Liver (tissue), 9 donors: ENCODE measurements around the gene FRMD4A. TPM values are rescaled to one million over a fixed set of nuclear protein-coding genes. Genes with fewer than 3 reads are reported as not detected.

ENCODE experiments used
- DNase-seq: peaks from one replicate; pipeline ENCODE4 v3.0.0-alpha.2; 2017; ENCODE audit warnings: low spot score
- H3K27ac ChIP-seq, 2 donors: one replicate each; pipeline ENCODE4 v1.7.0; 2013; ENCODE audit warnings: inconsistent platforms in 2 of 2, low read length in 2 of 2, control low read depth in 1 of 2, low read depth in 1 of 2, mild to moderate bottlenecking in 1 of 2
- H3K27me3 ChIP-seq, 4 donors: one replicate each; pipeline versions ENCODE4 v1.6.1 to v1.7.0; 2013; ENCODE audit warnings: low read length in 3 of 4, inconsistent platforms in 1 of 4, mild to moderate bottlenecking in 1 of 4, moderate library complexity in 1 of 4; ENCODE audit not compliant: control insufficient read depth in 4 of 4, insufficient read depth in 4 of 4
- H3K36me3 ChIP-seq, 4 donors: one replicate each; pipeline versions ENCODE4 v1.6.1 to v1.7.0; 2013; ENCODE audit warnings: low read length in 3 of 4, mild to moderate bottlenecking in 3 of 4, low read depth in 1 of 4, moderate library complexity in 1 of 4; ENCODE audit not compliant: control insufficient read depth in 4 of 4, insufficient read depth in 3 of 4
- H3K4me1 ChIP-seq, 4 donors: one replicate each; pipeline versions ENCODE4 v1.6.1 to v1.7.0; 2013; ENCODE audit warnings: low read length in 3 of 4, mild to moderate bottlenecking in 3 of 4, moderate library complexity in 1 of 4; ENCODE audit not compliant: control insufficient read depth in 4 of 4, insufficient read depth in 4 of 4
- H3K4me3 ChIP-seq, 3 donors: one replicate each; pipeline versions ENCODE4 v1.6.1 to v1.7.0; 2013; ENCODE audit warnings: low read length in 3 of 3, control low read depth in 1 of 3, low read depth in 1 of 3, mild to moderate bottlenecking in 1 of 3
- H3K9ac ChIP-seq, 2 donors: one replicate each; pipeline ENCODE4 v1.7.0; 2013; ENCODE audit warnings: low read length in 2 of 2, mild to moderate bottlenecking in 2 of 2, moderate library complexity in 2 of 2, control low read depth in 1 of 2, low read depth in 1 of 2
- H3K9me3 ChIP-seq, 4 donors: one replicate each; pipeline versions ENCODE4 v1.6.1 to v1.7.0; 2013; ENCODE audit warnings: low read length in 3 of 4; ENCODE audit not compliant: control insufficient read depth in 4 of 4
- ATF3 ChIP-seq: IDR thresholded peaks from 2 replicates; pipeline ENCODE4 v1.6.1; 2016; ENCODE audit warnings: antibody characterized with exemption
- CTCF ChIP-seq: fragments of 150-350 bp; IDR thresholded peaks from 2 replicates; pipeline ENCODE4 v1.5.1; 2017; ENCODE audit warnings: improper control_type of control experiment, low read depth, low read length; ENCODE audit not compliant: missing input control
- EGR1 ChIP-seq, 2 donors: IDR thresholded peaks; 2 replicates each; pipeline ENCODE4 v1.6.1; 2016 to 2018; ENCODE audit warnings: antibody characterized with exemption in 2 of 2, low read depth in 2 of 2
- FOXA1 ChIP-seq: IDR thresholded peaks from 2 replicates; pipeline ENCODE4 v1.6.1; 2016; ENCODE audit warnings: antibody characterized with exemption
- FOXA2 ChIP-seq: IDR thresholded peaks from 2 replicates; pipeline ENCODE4 v1.6.1; 2016; ENCODE audit warnings: antibody characterized with exemption
- GABPA ChIP-seq, 2 donors: IDR thresholded peaks in 1 of 2; conservative IDR thresholded peaks in 1 of 2; 2 replicates each; pipeline ENCODE4 v1.6.1; 2016; ENCODE audit warnings: antibody characterized with exemption in 2 of 2, mild to moderate bottlenecking in 1 of 2, moderate library complexity in 1 of 2
- HNF4A ChIP-seq, 2 donors: conservative IDR thresholded peaks; 2 replicates each; pipeline ENCODE4 v1.6.1; 2016; ENCODE audit warnings: antibody characterized with exemption in 2 of 2, mild to moderate bottlenecking in 2 of 2
- HNF4G ChIP-seq: IDR thresholded peaks from 2 replicates; pipeline ENCODE4 v1.6.1; 2016; ENCODE audit warnings: antibody characterized with exemption
- JUND ChIP-seq, 2 donors: IDR thresholded peaks; 2 replicates each; pipeline ENCODE4 v1.6.1; 2016; ENCODE audit warnings: antibody characterized with exemption in 2 of 2
- MAX ChIP-seq: IDR thresholded peaks from 2 replicates; pipeline ENCODE4 v1.6.1; 2016; ENCODE audit warnings: antibody characterized with exemption
- NR2F2 ChIP-seq: IDR thresholded peaks from 2 replicates; pipeline ENCODE4 v1.6.1; 2016; ENCODE audit warnings: antibody characterized with exemption
- RAD21 ChIP-seq, 2 donors: IDR thresholded peaks; 2 replicates each; pipeline ENCODE4 v1.6.1; 2016; ENCODE audit warnings: antibody characterized with exemption in 2 of 2, mild to moderate bottlenecking in 2 of 2
- REST ChIP-seq: IDR thresholded peaks from 2 replicates; pipeline ENCODE4 v1.6.1; 2016; ENCODE audit warnings: antibody characterized with exemption, mild to moderate bottlenecking
- RXRA ChIP-seq, 2 donors: IDR thresholded peaks; 2 replicates each; pipeline ENCODE4 v1.6.1; 2017 to 2018; ENCODE audit warnings: antibody characterized with exemption in 2 of 2, mild to moderate bottlenecking in 1 of 2
- SP1 ChIP-seq: IDR thresholded peaks from 2 replicates; pipeline ENCODE4 v1.6.1; 2018; ENCODE audit warnings: antibody characterized with exemption, mild to moderate bottlenecking
- TAF1 ChIP-seq: conservative IDR thresholded peaks from 2 replicates; pipeline ENCODE4 v1.6.1; 2016; ENCODE audit warnings: antibody characterized with exemption, mild to moderate bottlenecking
- YY1 ChIP-seq: IDR thresholded peaks from 2 replicates; pipeline ENCODE4 v1.6.1; 2016; ENCODE audit warnings: antibody characterized with exemption, mild to moderate bottlenecking
- ZBTB33 ChIP-seq: IDR thresholded peaks from 2 replicates; pipeline ENCODE4 v1.6.1; 2016; ENCODE audit warnings: antibody characterized with exemption
- WGBS: extraction: QIAGEN DNeasy Blood & Tissue Kit; methylation state at CpG from one replicate; pipeline ENCODE4 v1.1.7; 2013; 5-methylcytosine and 5-hydroxymethylcytosine counted together
- polyA plus RNA-seq, 2 donors: library from polyadenylated mRNA; stranded (reverse) in 1 of 2; unstranded in 1 of 2; fragments of 200-250 nt in 1 of 2; fragments of >200 nt in 1 of 2; fragmentation: Nextera tagmentation in 1 of 2; extraction: Ambion mirVana in 1 of 2; gene quantifications; one replicate each; pipeline versions ENCODE4 v1.2.1 to v1.2.3, GENCODE V29; 2013 to 2015
- total RNA-seq, 2 donors: library from RNA; depleted of rRNA; stranded (reverse); fragments of >200 nt; gene quantifications; one replicate each; pipeline ENCODE4 v1.2.3, GENCODE V29; 2014
- donor health status: healthy.
- donor health status: healthy.
- donor health status: healthy.
- donor health status: healthy.
- donor health status: healthy.

Gene FRMD4A
- total and polyA plus RNA-seq, 4 donors: 8.2 to 34.3 (median 13.1) TPM

- H3K9me3 ChIP-seq: no peaks in the 10 kb centered on the region
- 92% methylated on average over 7 of the region's 7 CpGs for WGBS
- no peak for DNase-seq
- H3K36me3 ChIP-seq: peaks cover 0 to 6% (median 0%) of the 10 kb centered on the region in 4 donors
- H3K4me3 ChIP-seq: no peak overlapping the region
- no peaks in the 10 kb centered on the region for H3K27me3 ChIP-seq
- TF ChIP-seq REST (no peak), YY1 (no peak), EGR1 (IDR thresholded peaks at IDR 0.05; ENCODE audit: low read depth in 2 of 2) (no peak), RAD21 (IDR thresholded peaks at IDR 0.05) (no peak), GABPA (IDR thresholded peaks at IDR 0.05 in 1 of 2, conservative IDR thresholded peaks at IDR 0.05 in 1 of 2) (no peak), RXRA (IDR thresholded peaks at IDR 0.05) (no peak), ATF3 (no peak), SP1 (no peak), FOXA1 (no peak), JUND (IDR thresholded peaks at IDR 0.05) (no peak), HNF4A (conservative IDR thresholded peaks at IDR 0.05) (no peak), HNF4G (no peak), CTCF (no peak), NR2F2 (no peak), FOXA2 (no peak), MAX (no peak), ZBTB33 (no peak), TAF1 (no peak)
- H3K9ac ChIP-seq: no peak overlapping the region
- H3K4me1 ChIP-seq: peaks cover 0 to 3% (median 2%) of the 10 kb centered on the region in 4 donors
- H3K27ac ChIP-seq: no peak overlapping the region
These were observed 585.5 kb downstream of the FRMD4A start for GRCh38 chr10:13745271-13745670.
